GM23338 (cell line): ENCODE measurements around the gene KIRREL3. TPM values are rescaled to one million over a fixed set of nuclear protein-coding genes. Genes with fewer than 3 reads are reported as not detected.

Experiments
- EZH2 ChIP-seq: fragments of 200-600 bp; sonication (generic); IDR thresholded peaks from one replicate; pipeline ENCODE4 v1.8.0; 2017; ENCODE audit warnings: antibody characterized with exemption, mild to moderate bottlenecking, low read depth; ENCODE audit not compliant: unreplicated experiment
- EZH2phosphoT487 ChIP-seq: fragments of 200-600 bp; sonication (generic); IDR thresholded peaks from one replicate; pipeline ENCODE4 v1.8.1; 2018; ENCODE audit warnings: antibody characterized with exemption; ENCODE audit not compliant: unreplicated experiment
- JUNB ChIP-seq: IDR thresholded peaks from one replicate; pipeline ENCODE4 v1.6.1; 2016; ENCODE audit warnings: antibody characterized with exemption; ENCODE audit not compliant: unreplicated experiment
- NANOG ChIP-seq: IDR thresholded peaks from 2 replicates; pipeline ENCODE4 v1.6.1; 2016; ENCODE audit warnings: antibody characterized with exemption, borderline replicate concordance
- STAT1 ChIP-seq: IDR thresholded peaks from one replicate; pipeline ENCODE4 v1.6.1; 2016; ENCODE audit warnings: antibody characterized with exemption; ENCODE audit not compliant: unreplicated experiment
- ZNF331 ChIP-seq: fragments of 250-450 bp; sonication (Bioruptor Pico); IDR thresholded peaks from 2 replicates; pipeline ENCODE4 v1.5.0; 2020; ENCODE audit warnings: low read depth, mild to moderate bottlenecking, moderate library complexity
- polyA plus RNA-seq: library from polyadenylated mRNA; unstranded; fragments of >200 nt; fragmentation: Nextera tagmentation; extraction: Ambion mirVana; gene quantifications from 2 replicates; pipeline ENCODE4 v1.2.1, GENCODE V29; 2016
- total RNA-seq: library from RNA; depleted of rRNA; stranded (reverse); fragments of >200 nt; shearing (Covaris generic); gene quantifications from 2 replicates; pipeline ENCODE4 v1.2.3, GENCODE V29; 2014
- TF ChIP-seq, protein P1 (sequence below): fragments of 250-450 bp; sonication (Bioruptor Pico); IDR thresholded peaks from 2 replicates; pipeline ENCODE4 v1.5.0; 2020; ENCODE audit warnings: mild to moderate bottlenecking, moderate library complexity
- TF ChIP-seq, protein P2 (sequence below): IDR thresholded peaks from 2 replicates; pipeline ENCODE4 v1.6.1; 2016; ENCODE audit warnings: antibody characterized with exemption
- TF ChIP-seq, protein P3 (sequence below): IDR thresholded peaks from one replicate; pipeline ENCODE4 v1.6.1; 2018; ENCODE audit warnings: antibody characterized with exemption; ENCODE audit not compliant: unreplicated experiment

KIRREL3 gene
- total and polyA plus RNA-seq, 2 experiments from 2014 or later: 0.13 to 1.5 TPM

DNA sequence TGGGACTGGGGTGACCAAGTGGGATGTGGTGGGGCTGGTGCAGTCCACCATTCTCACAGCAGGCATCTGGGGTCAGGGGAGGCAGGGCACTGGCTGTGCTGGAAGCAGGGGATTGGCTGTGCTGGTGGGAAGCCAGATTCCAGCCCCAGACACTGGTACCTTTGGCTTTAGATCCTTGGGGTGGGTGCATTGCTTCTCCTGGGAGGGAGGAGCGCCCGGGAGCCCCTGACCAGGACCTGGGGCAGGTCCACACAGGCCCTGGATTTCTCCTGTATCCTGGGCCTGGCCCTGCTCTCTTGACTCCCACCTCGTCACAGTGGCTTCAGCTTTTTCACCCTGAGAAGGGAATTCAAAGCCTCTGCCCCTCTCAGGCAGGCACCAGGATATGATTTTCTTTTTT lies 606.5 kb downstream of the KIRREL3 start (continued):
- TF ChIP-seq, protein P1, sequence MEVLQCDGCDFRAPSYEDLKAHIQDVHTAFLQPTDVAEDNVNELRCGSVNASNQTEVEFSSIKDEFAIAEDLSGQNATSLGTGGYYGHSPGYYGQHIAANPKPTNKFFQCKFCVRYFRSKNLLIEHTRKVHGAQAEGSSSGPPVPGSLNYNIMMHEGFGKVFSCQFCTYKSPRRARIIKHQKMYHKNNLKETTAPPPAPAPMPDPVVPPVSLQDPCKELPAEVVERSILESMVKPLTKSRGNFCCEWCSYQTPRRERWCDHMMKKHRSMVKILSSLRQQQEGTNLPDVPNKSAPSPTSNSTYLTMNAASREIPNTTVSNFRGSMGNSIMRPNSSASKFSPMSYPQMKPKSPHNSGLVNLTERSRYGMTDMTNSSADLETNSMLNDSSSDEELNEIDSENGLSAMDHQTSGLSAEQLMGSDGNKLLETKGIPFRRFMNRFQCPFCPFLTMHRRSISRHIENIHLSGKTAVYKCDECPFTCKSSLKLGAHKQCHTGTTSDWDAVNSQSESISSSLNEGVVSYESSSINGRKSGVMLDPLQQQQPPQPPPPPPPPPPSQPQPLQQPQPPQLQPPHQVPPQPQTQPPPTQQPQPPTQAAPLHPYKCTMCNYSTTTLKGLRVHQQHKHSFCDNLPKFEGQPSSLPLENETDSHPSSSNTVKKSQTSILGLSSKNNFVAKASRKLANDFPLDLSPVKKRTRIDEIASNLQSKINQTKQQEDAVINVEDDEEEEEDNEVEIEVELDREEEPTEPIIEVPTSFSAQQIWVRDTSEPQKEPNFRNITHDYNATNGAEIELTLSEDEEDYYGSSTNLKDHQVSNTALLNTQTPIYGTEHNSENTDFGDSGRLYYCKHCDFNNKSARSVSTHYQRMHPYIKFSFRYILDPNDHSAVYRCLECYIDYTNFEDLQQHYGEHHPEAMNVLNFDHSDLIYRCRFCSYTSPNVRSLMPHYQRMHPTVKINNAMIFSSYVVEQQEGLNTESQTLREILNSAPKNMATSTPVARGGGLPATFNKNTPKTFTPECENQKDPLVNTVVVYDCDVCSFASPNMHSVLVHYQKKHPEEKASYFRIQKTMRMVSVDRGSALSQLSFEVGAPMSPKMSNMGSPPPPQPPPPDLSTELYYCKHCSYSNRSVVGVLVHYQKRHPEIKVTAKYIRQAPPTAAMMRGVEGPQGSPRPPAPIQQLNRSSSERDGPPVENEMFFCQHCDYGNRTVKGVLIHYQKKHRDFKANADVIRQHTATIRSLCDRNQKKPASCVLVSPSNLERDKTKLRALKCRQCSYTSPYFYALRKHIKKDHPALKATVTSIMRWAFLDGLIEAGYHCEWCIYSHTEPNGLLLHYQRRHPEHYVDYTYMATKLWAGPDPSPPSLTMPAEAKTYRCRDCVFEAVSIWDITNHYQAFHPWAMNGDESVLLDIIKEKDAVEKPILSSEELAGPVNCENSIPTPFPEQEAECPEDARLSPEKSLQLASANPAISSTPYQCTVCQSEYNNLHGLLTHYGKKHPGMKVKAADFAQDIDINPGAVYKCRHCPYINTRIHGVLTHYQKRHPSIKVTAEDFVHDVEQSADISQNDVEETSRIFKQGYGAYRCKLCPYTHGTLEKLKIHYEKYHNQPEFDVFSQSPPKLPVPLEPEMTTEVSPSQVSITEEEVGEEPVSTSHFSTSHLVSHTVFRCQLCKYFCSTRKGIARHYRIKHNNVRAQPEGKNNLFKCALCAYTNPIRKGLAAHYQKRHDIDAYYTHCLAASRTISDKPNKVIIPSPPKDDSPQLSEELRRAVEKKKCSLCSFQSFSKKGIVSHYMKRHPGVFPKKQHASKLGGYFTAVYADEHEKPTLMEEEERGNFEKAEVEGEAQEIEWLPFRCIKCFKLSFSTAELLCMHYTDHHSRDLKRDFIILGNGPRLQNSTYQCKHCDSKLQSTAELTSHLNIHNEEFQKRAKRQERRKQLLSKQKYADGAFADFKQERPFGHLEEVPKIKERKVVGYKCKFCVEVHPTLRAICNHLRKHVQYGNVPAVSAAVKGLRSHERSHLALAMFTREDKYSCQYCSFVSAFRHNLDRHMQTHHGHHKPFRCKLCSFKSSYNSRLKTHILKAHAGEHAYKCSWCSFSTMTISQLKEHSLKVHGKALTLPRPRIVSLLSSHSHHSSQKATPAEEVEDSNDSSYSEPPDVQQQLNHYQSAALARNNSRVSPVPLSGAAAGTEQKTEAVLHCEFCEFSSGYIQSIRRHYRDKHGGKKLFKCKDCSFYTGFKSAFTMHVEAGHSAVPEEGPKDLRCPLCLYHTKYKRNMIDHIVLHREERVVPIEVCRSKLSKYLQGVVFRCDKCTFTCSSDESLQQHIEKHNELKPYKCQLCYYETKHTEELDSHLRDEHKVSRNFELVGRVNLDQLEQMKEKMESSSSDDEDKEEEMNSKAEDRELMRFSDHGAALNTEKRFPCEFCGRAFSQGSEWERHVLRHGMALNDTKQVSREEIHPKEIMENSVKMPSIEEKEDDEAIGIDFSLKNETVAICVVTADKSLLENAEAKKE (CRISPR knock-in tag): no peak
- TF ChIP-seq, protein P2, sequence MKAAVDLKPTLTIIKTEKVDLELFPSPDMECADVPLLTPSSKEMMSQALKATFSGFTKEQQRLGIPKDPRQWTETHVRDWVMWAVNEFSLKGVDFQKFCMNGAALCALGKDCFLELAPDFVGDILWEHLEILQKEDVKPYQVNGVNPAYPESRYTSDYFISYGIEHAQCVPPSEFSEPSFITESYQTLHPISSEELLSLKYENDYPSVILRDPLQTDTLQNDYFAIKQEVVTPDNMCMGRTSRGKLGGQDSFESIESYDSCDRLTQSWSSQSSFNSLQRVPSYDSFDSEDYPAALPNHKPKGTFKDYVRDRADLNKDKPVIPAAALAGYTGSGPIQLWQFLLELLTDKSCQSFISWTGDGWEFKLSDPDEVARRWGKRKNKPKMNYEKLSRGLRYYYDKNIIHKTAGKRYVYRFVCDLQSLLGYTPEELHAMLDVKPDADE: no peak
- TF ChIP-seq NANOG (no peak), EZH2phosphoT487 (no peak), JUNB (no peak), STAT1 (no peak), EZH2 (no peak), ZNF331 (no peak)
- TF ChIP-seq, protein P3, sequence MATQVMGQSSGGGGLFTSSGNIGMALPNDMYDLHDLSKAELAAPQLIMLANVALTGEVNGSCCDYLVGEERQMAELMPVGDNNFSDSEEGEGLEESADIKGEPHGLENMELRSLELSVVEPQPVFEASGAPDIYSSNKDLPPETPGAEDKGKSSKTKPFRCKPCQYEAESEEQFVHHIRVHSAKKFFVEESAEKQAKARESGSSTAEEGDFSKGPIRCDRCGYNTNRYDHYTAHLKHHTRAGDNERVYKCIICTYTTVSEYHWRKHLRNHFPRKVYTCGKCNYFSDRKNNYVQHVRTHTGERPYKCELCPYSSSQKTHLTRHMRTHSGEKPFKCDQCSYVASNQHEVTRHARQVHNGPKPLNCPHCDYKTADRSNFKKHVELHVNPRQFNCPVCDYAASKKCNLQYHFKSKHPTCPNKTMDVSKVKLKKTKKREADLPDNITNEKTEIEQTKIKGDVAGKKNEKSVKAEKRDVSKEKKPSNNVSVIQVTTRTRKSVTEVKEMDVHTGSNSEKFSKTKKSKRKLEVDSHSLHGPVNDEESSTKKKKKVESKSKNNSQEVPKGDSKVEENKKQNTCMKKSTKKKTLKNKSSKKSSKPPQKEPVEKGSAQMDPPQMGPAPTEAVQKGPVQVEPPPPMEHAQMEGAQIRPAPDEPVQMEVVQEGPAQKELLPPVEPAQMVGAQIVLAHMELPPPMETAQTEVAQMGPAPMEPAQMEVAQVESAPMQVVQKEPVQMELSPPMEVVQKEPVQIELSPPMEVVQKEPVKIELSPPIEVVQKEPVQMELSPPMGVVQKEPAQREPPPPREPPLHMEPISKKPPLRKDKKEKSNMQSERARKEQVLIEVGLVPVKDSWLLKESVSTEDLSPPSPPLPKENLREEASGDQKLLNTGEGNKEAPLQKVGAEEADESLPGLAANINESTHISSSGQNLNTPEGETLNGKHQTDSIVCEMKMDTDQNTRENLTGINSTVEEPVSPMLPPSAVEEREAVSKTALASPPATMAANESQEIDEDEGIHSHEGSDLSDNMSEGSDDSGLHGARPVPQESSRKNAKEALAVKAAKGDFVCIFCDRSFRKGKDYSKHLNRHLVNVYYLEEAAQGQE: no peak
